Iris pigment epithelial cell (primary cell): ENCODE data around the gene ZBED4.
"Not testable (repeated sequence)": the region's sequence is repeated elsewhere in the genome, so short reads cannot be mapped to it uniquely, and the experiment has no call there.

ENCODE experiments used
- DNase-seq: peaks from one replicate; pipeline ENCODE4 v3.0.0-alpha.2; 2011; ENCODE audit warnings: low read depth

The ZBED4 gene

GRCh38 chr22:49827271-49827852 is 26.3 kb upstream of the ZBED4 start:
- DNase-seq, result peak; percentile 20

DNA sequence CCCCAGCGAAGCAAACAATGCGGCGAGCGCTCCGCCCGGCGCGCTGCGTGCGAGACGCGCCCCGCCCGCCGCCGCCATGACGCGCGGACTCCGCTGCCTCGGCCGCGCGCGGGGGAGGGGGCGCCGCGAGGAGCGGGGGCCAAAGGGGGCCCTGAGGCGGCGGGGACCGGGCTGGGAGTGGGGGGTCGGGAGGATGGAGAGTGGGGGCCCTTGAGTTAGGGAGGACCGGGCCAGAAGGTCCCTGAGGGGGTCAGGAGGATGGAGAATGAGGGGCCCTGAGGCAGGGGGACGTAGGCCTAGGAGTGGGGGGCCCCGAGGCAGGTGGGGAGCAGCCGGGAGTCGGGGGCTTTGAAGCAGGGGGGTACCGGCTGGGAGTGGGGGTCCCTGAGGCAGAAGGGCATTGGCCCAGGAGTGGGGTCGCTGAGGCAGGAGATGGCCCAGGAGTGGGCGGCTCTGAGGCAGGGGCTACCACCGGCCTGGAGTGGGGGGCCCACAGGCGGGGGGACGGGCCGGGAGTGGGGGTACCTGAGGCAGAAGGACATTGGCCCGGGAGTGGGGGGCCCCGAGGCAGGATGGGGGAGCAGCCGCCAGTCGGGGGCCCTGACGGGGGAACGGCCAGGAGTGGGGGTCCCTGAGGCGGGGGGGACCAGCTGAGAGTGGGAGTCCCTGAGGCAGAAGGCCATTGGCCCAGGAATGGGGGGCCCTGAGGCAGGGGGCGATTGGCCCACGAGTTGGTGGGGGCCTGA is 25.6 kb upstream of the ZBED4 start, which contains the start of gene BRD1:
Gene BRD1, minus strand, starts transcription at position 21 of the 746 bp plus-strand sequence. CDS start 3,556 bp downstream, outside the sequence.
- DNase-seq, result peak; percentile 69

- DNase-seq, result no peak
Observed at GRCh38 chr22:49828599-49828965, 25.1 kb upstream of the ZBED4 start.

- DNase-seq, result no peak
Observed at GRCh38 chr22:49829044-49829853, 24.4 kb upstream of the ZBED4 start.

- no peak for DNase-seq
Observed at GRCh38 chr22:49833340-49834007, 20.2 kb upstream of the ZBED4 start.

DNA sequence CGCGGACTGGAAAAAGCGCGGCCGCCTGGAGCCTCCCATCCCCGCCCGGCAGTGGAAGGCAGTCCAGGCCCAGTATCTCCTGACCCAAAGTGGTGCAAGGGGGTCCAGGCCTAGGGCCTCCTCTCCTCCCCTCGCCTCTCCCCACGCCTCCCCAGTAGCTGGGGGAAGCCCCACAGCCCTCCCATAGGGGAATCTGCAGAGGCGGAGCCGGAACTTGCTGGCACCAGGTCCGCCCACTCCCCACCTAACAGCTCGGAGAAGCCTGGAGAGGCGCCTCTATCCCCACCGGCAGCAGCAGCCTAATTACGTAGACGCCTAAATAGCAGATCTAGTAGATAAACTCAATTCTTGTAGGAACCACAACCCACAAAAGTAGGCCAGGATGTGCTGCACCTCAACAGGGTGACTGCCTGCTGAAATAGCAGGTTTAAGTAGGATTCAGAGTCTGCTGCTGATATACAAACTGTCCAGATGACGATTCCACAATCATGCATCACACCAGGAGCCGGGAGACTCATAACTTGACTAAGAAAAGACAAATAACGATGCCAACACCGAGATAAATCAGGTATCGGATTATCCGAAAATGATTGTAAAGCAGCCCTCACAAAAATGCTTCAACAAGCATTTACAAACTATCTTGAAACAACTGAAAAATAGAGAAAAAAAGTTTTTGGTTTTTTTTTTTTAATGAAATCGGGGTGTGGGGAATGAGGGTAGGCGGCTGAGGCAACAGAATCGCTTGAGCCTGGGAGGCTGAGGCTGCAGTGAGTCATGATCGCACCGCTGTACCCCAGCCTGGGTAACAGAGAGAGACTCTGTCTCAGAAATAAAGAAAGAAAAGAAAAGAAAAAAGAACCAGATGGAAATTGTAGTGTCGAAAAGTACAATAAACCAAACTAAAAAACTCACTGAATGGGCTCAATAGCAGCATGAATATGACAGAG is 14.6 kb upstream of the ZBED4 start:
- DNase-seq, result peak; percentile 26

- no peak for DNase-seq
Observed at GRCh38 chr22:49845241-49845640, 8.4 kb upstream of the ZBED4 start.

DNA sequence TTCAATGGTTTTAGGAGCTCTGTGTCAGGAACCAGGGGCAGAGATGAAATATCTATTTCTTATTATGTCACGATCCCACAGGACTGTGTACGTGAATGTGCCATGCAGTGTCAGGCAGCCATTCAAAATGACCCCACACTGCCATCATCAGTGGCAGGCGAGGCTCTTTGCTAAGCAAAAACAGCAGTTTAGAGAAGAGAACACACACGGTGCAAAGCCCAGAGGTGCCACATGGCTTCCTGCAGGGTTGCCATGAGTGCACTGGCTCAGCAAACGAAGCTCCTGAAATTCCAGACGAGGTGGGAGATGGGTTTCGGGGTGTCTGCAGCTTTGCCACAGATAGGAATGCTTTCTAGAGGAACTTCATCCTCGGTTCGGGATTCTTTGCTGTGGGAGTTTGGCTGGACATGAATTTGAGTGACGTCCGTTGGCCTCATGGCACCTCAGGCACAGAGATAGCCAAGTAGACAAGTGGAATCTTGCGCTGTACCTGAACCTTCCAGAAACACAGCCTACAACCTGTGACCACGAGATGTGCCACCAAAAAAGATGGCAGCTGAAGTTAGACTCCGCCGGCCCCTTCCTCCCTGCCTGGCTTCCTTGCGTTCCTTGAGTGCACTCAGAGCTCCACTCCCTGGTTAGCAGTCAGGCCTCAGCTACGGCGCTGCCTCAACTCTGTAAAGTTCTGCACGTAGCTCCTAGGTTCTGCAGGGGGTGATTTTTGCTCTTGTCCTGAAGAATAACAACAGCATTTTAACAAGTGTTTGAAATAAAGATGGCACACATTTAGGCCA is 7.8 kb upstream of the ZBED4 start:
- no peak for DNase-seq

DNA sequence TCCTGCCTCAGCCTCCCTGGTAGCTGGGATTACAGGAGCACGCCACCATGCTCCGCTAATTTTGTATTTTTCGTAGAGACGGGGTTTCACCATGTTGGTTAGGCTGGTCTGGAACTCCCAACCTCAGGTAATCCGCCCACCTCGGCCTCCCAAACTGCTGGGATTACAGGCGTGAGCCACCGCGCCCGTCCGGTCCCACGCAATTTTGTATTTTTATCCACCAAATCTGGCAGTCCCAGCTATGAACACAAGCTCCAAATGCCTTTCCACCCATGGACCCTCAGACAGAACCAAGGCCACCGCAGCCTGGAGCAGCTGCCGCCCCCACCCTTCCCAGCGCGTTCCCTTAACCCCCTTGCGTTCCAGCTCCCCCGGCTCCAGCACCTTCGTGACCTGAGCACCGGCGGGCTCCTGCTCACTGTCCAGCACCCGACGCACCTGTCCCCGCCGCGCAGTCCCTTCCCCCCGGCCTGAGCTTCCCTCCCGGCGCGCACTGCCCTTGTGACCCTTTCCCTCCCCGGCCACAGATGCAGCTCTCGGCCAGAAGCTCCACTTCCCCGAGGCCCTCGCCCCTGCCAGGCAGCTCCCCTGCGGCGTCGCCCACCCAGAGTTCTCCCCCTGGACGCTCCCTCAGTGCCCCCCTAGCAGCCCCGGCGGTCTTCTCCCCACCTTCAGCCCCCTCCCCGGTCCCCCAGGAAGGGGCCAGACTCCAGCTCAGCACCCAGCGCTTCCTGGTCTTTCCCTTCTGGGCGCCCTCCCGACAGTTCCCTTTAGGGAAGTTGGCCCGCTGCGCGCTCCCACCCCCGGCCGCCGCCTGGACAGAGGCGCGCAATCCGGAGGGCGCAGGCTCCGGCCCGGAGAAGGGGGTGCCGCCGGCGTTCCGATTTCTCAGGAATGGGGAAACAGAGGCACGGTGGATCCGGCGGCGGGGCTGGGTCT is 5.6 kb upstream of the ZBED4 start:
- DNase-seq, result no peak

DNA sequence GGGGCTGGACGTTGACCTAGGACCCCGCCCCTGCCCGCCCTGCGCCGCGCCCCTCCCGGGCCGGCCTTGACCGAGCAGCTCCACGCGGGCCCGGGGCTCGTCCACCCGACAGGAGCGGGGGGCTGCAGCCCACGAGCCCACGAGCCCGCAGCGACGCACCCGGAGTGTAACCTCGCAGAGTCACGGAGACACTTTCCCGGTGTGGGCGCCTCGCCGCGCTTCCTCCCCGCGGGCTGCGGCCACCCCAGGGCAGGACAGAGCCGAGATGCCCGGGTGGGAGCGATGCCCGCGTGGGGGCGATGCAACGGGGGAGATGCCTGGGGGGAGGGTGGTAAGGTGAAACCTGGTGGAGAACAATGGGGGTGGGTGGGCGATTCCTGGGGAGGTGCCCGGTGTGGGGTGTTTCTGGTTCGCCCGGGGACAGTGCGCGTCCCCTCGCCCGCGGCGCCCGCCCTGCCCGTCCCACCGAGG is 4.9 kb upstream of the ZBED4 start:
- DNase-seq, result no peak

- DNase-seq, result no peak
Observed at GRCh38 chr22:49849161-49850020, 4.3 kb upstream of the ZBED4 start.

DNA sequence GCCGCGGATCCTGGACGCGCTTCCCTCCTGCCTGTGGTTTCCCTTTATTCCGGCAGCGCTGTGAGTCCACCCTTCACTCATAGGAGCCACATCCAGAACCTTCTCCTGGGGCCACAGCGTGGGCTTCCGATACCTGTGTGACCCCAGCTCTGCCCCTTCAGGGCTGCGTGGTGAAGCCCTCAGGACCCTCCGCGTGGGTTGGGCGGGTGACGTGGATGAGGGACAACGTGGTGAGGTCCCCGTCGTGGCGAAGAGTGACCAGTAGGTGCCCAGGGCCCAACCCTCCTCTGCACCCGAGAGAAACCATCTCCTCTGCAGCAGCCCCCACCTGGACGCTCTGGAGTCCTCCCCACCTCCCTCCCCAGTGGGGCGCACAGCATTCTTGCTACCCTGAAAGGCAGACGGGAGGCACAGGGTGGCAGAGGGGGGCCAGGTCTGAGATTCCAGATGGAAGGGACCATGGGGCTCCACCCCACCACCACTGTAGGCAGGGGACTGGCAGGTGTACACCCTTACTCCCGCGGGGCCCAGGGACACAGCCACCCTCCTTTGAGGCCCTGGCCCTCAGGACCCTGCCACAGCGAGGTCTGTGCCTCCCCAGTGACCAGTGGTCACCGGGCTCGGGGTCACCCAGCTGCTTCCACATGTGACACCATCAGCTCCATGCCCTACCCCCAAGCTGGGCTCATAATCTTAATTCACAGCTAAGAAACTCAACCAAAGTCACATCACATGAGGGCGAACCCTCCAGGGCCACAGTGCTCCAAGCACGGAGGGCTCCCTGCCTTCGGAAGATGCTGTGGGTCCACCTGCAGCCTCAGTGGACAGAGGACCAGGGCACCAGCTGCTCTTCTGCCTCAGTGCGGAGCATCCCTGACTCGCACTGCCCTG is 3.4 kb upstream of the ZBED4 start:
- no peak for DNase-seq

DNA sequence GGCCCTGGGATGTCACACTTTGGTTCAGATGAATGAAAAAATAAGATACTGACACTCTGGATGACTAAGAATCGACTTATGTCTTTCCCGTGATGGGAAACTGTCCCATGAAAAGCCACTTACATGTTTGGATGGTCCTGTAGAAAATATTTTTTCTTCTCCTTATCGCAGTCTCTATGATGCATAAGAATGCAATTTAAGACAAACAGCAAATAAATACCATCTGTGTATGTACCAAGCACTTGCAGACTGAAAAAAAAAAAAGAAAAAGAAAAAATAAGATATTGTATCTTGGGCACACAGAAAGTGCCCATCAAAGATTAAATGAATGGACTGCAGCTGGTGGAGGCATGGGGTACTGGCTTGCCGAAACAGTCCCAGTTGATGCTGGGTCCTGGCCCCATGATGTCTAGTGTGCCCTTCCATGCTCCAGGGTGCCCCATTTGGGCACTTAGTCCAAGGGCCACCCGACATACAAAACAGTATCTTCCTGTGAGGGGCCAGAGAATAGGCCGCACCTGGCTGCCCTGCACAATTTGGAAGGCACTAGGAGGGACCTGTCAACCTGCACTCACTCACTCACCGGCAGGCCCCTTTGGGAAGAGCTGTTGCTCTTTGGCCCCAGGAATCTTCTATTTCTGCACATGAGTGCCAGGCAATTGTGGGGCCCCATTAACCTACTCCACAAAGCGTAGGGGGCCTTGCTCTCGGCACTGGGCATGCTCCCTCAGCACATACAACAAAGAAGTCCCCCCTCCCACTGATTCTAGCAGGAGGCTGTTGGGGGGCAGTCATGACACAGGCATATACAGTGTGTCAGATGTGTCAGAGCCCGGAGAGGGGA is 2.5 kb upstream of the ZBED4 start:
- DNase-seq, result no peak

DNA sequence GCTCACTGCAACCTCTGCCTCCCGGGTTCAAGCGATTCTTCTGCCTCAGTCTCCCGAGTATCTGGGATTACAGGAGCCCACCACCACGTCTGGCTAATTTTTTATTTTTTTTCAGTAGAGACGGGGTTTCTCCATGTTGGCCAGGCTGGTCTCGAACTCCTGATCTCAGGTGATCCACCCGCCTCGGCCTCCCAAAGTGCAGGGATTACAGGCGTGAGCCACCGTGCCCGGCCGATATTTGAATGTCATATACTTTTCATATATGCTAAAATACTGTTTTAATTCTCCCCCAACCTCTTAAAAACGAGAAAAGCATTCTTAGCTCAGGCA is 1.1 kb upstream of the ZBED4 start:
- not testable (repeated sequence) for DNase-seq

DNA sequence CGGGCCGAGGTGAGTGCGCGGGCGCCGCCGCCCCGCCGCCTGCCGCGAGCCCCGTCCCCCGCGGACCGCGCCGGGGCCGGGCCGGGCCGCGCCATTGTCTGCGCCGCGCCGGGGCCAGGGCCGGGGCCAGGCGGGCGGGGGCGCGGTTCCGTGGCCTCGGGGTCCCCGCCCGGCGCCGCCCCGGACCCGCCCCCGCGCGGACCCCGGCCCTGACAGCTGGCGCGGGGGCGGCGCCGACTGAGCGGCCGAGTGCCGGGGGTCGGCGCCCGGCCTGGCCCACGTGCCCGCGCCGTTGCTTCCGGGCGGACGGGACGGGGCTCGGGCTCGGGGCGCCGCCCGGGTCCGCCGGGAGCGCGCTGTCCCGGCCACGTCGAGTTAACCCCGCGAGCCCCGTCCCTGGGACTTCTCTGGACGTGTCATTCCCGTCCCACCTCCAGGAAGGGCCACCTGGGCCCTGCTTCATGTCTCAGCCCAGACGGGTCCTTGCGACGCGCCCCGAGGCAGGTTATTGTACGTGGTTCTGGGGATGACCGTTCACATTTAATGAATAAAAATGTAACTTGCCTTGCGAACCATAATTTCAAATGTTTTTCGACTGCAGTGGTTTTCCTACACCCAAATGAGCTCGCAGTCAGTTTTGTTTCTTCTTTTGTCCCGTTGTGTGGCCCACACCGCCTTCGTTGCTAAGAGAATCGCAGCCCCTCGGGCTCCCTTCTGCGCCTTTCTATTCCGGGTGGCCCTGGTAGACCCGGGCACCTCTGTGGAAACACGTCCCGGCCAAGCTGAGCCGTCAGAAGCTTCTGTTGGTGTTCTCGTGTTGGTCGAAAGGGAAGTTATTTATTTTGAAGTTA is 562 bp downstream of the ZBED4 start:
- DNase-seq, result peak; percentile 34
